Activated CD4-positive, alpha-beta T cell treated with anti-CD3 and anti-CD28 coated beads, Interleukin-2, amount 10 ng/mL, durations not matched to agents 7 days and 5 days (primary cell): ENCODE data around the gene JPH3. TPM values are rescaled to one million over a fixed set of nuclear protein-coding genes. Genes with fewer than 3 reads are reported as not detected.

Source experiments
- CTCF ChIA-PET: fragments of 350-600 bp; sonication (Branson Sonifier 250); formaldehyde crosslinking; loops from one replicate; lab custom pipeline; 2021; ENCODE audit warnings: antibody characterized with exemption; lab: Charles Lee
- POLR2A ChIA-PET: fragments of 350-600 bp; sonication (Branson Sonifier 250); formaldehyde crosslinking; loops from one replicate; lab custom pipeline; 2021; ENCODE audit warnings: antibody characterized with exemption; lab: Charles Lee
- DNase-seq: peaks from one replicate; pipeline ENCODE4 v3.0.0-alpha.2; 2020
- H3K27ac Mint-ChIP-seq: one replicate; pipeline ENCODE4 v1.8.0; 2021; ENCODE audit warnings: mild to moderate bottlenecking, moderate library complexity, mixed read lengths
- H3K27me3 Mint-ChIP-seq: one replicate; pipeline ENCODE4 v1.8.0; 2021; ENCODE audit warnings: mixed read lengths
- H3K36me3 Mint-ChIP-seq: one replicate; pipeline ENCODE4 v1.8.0; 2021; ENCODE audit warnings: low read depth, mixed read lengths
- H3K4me1 Mint-ChIP-seq: one replicate; pipeline ENCODE4 v1.8.0; 2021; ENCODE audit warnings: mixed read lengths
- H3K4me3 Mint-ChIP-seq: one replicate; pipeline ENCODE4 v1.8.0; 2021; ENCODE audit warnings: mild to moderate bottlenecking, moderate library complexity, mixed read lengths
- H3K9me3 Mint-ChIP-seq: one replicate; pipeline ENCODE4 v1.8.0; 2021; ENCODE audit warnings: mixed read lengths
- total RNA-seq, 2 experiments: library from RNA; stranded (reverse); gene quantifications; one replicate each; pipeline ENCODE4 v1.2.3, GENCODE V29; 2021

JPH3 gene
- total RNA-seq, 2 experiments from 2014 or later, result not detected

GRCh38 chr16:87729266-87729954 lies 127.1 kb downstream of the JPH3 start:
- no peaks in the 10 kb centered on the region for H3K27me3 Mint-ChIP-seq
- peaks cover 47% of the 10 kb centered on the region for H3K36me3 Mint-ChIP-seq
- ChIA-PET POLR2A (interaction anchor here (0.6 kb wide), 2 partner anchors 24 to 30 kb away, joined by 3 to 6 read pairs; no protein-coding TSS in a partner anchor), CTCF (interaction anchor here (0.6 kb wide), 1 partner anchor 35 kb away, joined by 4 read pairs; no protein-coding TSS in a partner anchor)
- peaks cover 22% of the 10 kb centered on the region for H3K4me1 Mint-ChIP-seq
- no peak for DNase-seq
- no peaks in the 10 kb centered on the region for H3K9me3 Mint-ChIP-seq
- no peak overlapping the region for H3K4me3 Mint-ChIP-seq
- no peak overlapping the region for H3K27ac Mint-ChIP-seq

- ChIA-PET CTCF (interaction anchor here (0.6 to 1.3 kb wide), 2 partner anchors 9 to 218 kb away, joined by 3 to 5 read pairs; no protein-coding TSS in a partner anchor), POLR2A (no interaction called here)
- Mint-ChIP-seq H3K4me3 (no peak overlapping the region), H3K36me3 (peaks cover 45% of the 10 kb centered on the region), H3K4me1 (peaks cover 20% of the 10 kb centered on the region), H3K9me3 (no peaks in the 10 kb centered on the region), H3K27ac (no peak overlapping the region), H3K27me3 (no peaks in the 10 kb centered on the region)
- DNase-seq, result no peak
Measured at GRCh38 chr16:87731607-87732006, 129.3 kb downstream of the JPH3 start.

- peak; percentile 33 for DNase-seq
- no peaks in the 10 kb centered on the region for H3K27me3 Mint-ChIP-seq
- no peaks in the 10 kb centered on the region for H3K9me3 Mint-ChIP-seq
- no peak overlapping the region for H3K4me3 Mint-ChIP-seq
- peaks cover 17% of the 10 kb centered on the region for H3K4me1 Mint-ChIP-seq
- ChIA-PET POLR2A (no interaction called here), CTCF (interaction anchor here (1.4 kb wide), 1 partner anchor 11 kb away, joined by 3 read pairs; no protein-coding TSS in a partner anchor)
- H3K27ac Mint-ChIP-seq, result peak overlapping the region; percentile 27
- H3K36me3 Mint-ChIP-seq, result peaks cover 37% of the 10 kb centered on the region
Measured at GRCh38 chr16:87733190-87733589, 130.9 kb downstream of the JPH3 start.

- peaks cover 32% of the 10 kb centered on the region for H3K36me3 Mint-ChIP-seq
- H3K27ac Mint-ChIP-seq, result peak overlapping the region; percentile 9
- ChIA-PET POLR2A (no interaction called here), CTCF (interaction anchor here (0.6 to 1.4 kb wide), 3 partner anchors 12 to 1094 kb away, joined by 3 to 5 read pairs (median 3); no protein-coding TSS in a partner anchor)
- H3K4me3 Mint-ChIP-seq, result no peak overlapping the region
- H3K4me1 Mint-ChIP-seq, result peaks cover 17% of the 10 kb centered on the region
- H3K9me3 Mint-ChIP-seq, result no peaks in the 10 kb centered on the region
- DNase-seq, result no peak
- H3K27me3 Mint-ChIP-seq, result no peaks in the 10 kb centered on the region
Measured at GRCh38 chr16:87734644-87735043, 132.3 kb downstream of the JPH3 start.

GRCh38 chr16:87735270-87736007 lies 133.1 kb downstream of the JPH3 start:
- ChIA-PET POLR2A (no interaction called here), CTCF (interaction anchor here (0.5 kb wide), 1 partner anchor 22 kb away, joined by 3 read pairs; no protein-coding TSS in a partner anchor)
- no peaks in the 10 kb centered on the region for H3K27me3 Mint-ChIP-seq
- DNase-seq, result no peak
- no peaks in the 10 kb centered on the region for H3K9me3 Mint-ChIP-seq
- peaks cover 17% of the 10 kb centered on the region for H3K4me1 Mint-ChIP-seq
- H3K36me3 Mint-ChIP-seq, result peaks cover 27% of the 10 kb centered on the region
- no peak overlapping the region for H3K27ac Mint-ChIP-seq
- H3K4me3 Mint-ChIP-seq, result no peak overlapping the region

GRCh38 chr16:87736008-87736382 lies 133.7 kb downstream of the JPH3 start:
- ChIA-PET CTCF (interaction anchor here (0.5 kb wide), 1 partner anchor 22 kb away, joined by 3 read pairs; no protein-coding TSS in a partner anchor), POLR2A (no interaction called here)
- no peak for DNase-seq
- Mint-ChIP-seq H3K27me3 (no peaks in the 10 kb centered on the region), H3K27ac (no peak overlapping the region), H3K9me3 (no peaks in the 10 kb centered on the region), H3K4me1 (peaks cover 20% of the 10 kb centered on the region), H3K4me3 (no peak overlapping the region), H3K36me3 (peaks cover 27% of the 10 kb centered on the region)

- Mint-ChIP-seq H3K36me3 (peaks cover 23% of the 10 kb centered on the region), H3K27me3 (no peaks in the 10 kb centered on the region), H3K4me3 (no peak overlapping the region), H3K9me3 (no peaks in the 10 kb centered on the region), H3K4me1 (peaks cover 9% of the 10 kb centered on the region), H3K27ac (no peak overlapping the region)
- CTCF ChIA-PET, result interaction anchor here (2.3 kb wide), 1 partner anchor 8 kb away, joined by 5 read pairs; no protein-coding TSS in a partner anchor
- POLR2A ChIA-PET, result no interaction called here
- no peak for DNase-seq
Measured at GRCh38 chr16:87739801-87740200, 137.5 kb downstream of the JPH3 start.

- peaks cover 27% of the 10 kb centered on the region for H3K36me3 Mint-ChIP-seq
- H3K4me1 Mint-ChIP-seq, result peaks cover 7% of the 10 kb centered on the region
- H3K27me3 Mint-ChIP-seq, result no peaks in the 10 kb centered on the region
- no peaks in the 10 kb centered on the region for H3K9me3 Mint-ChIP-seq
- DNase-seq, result no peak
- POLR2A ChIA-PET, result no interaction called here
- H3K4me3 Mint-ChIP-seq, result no peak overlapping the region
- CTCF ChIA-PET, result interaction anchor here (2.3 kb wide), 1 partner anchor 9 kb away, joined by 5 read pairs; no protein-coding TSS in a partner anchor
- H3K27ac Mint-ChIP-seq, result no peak overlapping the region
Measured at GRCh38 chr16:87740441-87740840, 138.1 kb downstream of the JPH3 start.

GRCh38 chr16:87740909-87741424 lies 138.7 kb downstream of the JPH3 start:
- POLR2A ChIA-PET, result no interaction called here
- H3K27me3 Mint-ChIP-seq, result no peaks in the 10 kb centered on the region
- no peak overlapping the region for H3K4me3 Mint-ChIP-seq
- H3K4me1 Mint-ChIP-seq, result peaks cover 7% of the 10 kb centered on the region
- DNase-seq, result no peak
- no peaks in the 10 kb centered on the region for H3K9me3 Mint-ChIP-seq
- peaks cover 25% of the 10 kb centered on the region for H3K36me3 Mint-ChIP-seq
- H3K27ac Mint-ChIP-seq, result no peak overlapping the region
- CTCF ChIA-PET, result interaction anchor here (2.3 kb wide), 1 partner anchor 9 kb away, joined by 5 read pairs; no protein-coding TSS in a partner anchor

- DNase-seq, result no peak
- CTCF ChIA-PET, result interaction anchor here (0.5 to 2.3 kb wide), 2 partner anchors 10 to 802 kb away, joined by 3 to 5 read pairs; no protein-coding TSS in a partner anchor
- H3K4me1 Mint-ChIP-seq, result peaks cover 8% of the 10 kb centered on the region
- POLR2A ChIA-PET, result no interaction called here
- H3K36me3 Mint-ChIP-seq, result peaks cover 29% of the 10 kb centered on the region
- no peak overlapping the region for H3K27ac Mint-ChIP-seq
- no peaks in the 10 kb centered on the region for H3K27me3 Mint-ChIP-seq
- H3K4me3 Mint-ChIP-seq, result no peak overlapping the region
- H3K9me3 Mint-ChIP-seq, result no peaks in the 10 kb centered on the region
Measured at GRCh38 chr16:87741700-87742415, 139.6 kb downstream of the JPH3 start.

GRCh38 chr16:87742781-87743490 lies 140.6 kb downstream of the JPH3 start:
- Mint-ChIP-seq H3K9me3 (no peaks in the 10 kb centered on the region), H3K4me1 (peaks cover 8% of the 10 kb centered on the region), H3K27me3 (no peaks in the 10 kb centered on the region), H3K27ac (no peak overlapping the region), H3K36me3 (peaks cover 34% of the 10 kb centered on the region), H3K4me3 (no peak overlapping the region)
- ChIA-PET CTCF (no interaction called here), POLR2A (no interaction called here)
- DNase-seq, result no peak
